Right lung (tissue), 5 donors: Measurements from ENCODE around the gene IL4I1. TPM values are rescaled to one million over a fixed set of nuclear protein-coding genes. Genes with fewer than 3 reads are reported as not detected.

ENCODE experiments used
- DNase-seq, 2 donors: peaks; one replicate each; pipeline ENCODE4 v3.0.0-alpha.2; 2013
- polyA plus RNA-seq, 5 donors: library from polyadenylated mRNA; unstranded; fragments of 120-200 nt; gene quantifications; one replicate each; pipeline versions ENCODE4 v1.2.1 to v1.2.3, GENCODE V29; 2013; ENCODE audit warnings: inconsistent platforms in 1 of 5, low replicate concordance in 1 of 5; ENCODE audit not compliant: insufficient read length in 5 of 5, insufficient read depth in 1 of 5

The IL4I1 gene
- polyA plus RNA-seq, 5 donors: 1.0 to 2.1 (median 1.5) TPM

GRCh38 chr19:49879243-49879963 lies 17.3 kb downstream of the IL4I1 start:
- DNase-seq: no peak

DNA sequence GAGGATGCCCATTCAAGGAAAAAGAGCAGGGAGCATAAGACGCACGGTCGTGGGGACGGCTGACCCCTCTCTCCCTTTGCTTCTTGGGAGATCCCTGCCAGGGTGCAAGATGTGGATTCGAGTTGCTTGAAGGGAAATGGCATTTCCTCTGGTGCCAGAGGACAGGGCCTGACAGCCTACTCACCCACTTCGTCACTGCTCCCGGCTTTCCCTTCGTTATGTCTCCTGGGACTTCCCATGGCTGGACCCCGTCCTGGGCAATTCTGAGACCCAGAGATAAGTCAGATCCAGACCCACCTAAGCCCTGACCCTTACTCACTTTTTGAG lies 18.0 kb downstream of the IL4I1 start:
- no peak for DNase-seq

- peak; percentile 98 for DNase-seq
Measured at GRCh38 chr19:49877879-49878743, 18.6 kb downstream of the IL4I1 start.

DNA sequence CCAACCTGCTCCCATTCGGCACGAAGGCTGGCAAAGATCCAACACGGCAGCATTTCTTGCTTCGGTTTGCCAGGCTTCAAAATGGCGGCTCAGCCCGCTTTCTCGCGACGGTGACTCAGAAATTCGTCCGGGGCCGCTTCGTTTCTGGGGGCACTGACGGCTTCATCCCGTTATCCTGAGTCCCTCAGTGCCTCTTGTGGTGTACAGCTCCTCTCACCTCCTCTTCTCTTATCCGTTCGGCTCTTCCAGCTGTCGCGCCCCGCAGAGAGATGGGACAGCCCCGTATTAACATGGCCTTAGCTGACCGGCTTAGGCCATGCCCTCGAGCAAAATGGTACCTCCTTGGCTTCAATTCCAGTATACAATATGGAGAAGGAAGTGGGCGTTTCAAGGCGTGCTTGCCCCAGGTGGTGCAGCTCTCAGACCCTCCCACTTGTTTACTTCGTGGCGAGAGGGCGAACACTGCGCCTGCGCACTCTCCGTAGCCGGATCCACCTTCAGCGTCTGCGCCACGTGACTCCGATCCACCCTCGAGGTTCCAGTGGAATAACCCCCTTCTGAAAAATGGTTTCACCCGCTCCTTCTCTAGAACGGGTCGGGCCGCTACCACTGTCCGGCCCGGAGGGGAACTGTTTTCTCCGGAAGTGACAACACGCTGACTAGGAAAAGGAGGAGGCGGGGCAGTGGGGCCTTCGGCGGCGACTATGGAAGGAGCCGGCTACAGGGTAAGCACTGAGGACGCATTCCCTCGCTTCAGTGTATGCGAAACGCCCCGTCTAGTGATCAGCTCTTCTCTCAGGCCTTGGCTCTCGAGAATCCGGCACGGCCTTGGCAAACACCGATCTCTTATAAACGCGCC lies 19.4 kb downstream of the IL4I1 start, which contains the start of the genes AKT1S1 and TBC1D17:
Gene AKT1S1 (minus strand): TSS at position 336 of the 859 bp plus-strand sequence. CDS start 4,060 bp downstream, outside the sequence.
Gene TBC1D17 (plus strand): TSS at position 683 of the 859 bp plus-strand sequence. CDS start 22 bp downstream, at position 705.
- DNase-seq: peak; percentile 100

DNA sequence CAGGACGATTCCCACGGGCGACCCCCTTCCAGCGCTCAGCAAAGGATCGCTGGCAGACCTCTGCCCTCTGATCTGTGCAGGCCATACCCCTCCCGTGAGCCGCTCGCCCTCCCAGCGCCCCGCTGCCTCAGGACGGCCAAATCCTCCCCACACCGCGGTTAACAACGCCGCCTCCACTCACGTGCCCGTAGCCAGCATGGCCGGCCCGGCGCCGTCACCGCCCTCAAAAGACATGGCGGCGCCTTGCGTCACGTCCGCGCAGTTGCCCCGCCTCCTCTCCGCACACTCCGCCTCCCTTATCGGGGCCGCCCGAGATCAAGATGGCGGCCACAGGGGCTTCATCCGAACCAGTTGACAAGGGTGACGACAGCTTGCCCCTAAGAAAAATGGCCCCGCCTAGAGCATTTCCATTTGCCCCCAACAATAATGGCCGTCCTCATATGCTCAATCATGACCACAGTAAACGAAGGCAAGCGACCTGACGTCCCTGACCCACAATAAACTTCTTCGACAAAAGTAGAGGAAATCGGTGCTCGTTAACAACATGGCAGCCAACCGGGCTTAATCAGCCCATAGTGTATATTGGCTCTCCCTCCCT lies 20.2 kb downstream of the IL4I1 start:
- peak; percentile 99 for DNase-seq

DNA sequence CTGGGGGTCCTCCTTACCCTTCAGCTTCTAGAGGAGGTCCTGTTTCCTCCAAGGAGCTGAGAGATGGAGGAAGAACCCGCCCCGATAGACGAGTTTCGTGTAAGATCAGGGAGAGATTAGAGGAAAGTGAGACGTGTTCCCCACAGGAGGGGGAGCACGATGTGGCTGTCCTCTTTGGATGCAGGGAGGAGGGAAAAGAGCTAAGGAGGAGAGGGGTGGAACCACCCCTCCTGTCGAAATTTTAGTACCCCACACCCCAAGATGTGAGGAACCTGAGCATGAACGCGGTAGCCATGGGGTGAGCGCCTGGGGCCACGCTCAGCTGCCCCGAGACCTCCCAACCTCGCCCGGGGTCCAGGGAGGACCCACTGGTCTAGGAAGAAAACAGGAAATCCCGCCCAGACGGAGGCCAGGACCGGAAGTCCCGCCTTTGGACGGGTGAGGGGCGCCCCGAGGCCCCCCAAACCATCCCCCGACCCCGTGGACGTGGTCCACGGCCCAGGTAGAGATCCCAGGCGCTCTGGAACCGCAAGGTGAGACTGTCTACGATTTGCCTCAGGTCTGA lies 20.7 kb downstream of the IL4I1 start:
- peak; percentile 62 to 67 for DNase-seq

DNA sequence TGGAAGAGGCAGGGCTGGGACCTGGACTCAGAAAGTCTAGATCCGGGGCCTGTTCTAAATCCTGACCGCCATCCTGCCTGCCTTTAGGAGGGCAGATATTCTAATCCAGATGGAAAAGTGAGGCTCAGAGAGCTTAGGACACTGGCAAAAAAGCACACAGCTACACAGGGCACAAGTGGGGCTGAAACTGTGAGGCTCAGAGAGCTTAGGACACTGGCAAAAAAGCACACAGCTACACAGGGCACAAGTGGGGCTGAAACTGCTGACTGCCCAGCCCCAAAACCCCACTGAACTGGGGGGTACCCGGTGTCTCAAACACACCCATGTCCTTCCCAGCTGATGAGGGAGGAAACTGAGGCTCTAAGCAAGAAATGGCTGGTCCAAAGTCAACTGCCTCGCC lies 21.5 kb downstream of the IL4I1 start:
- DNase-seq: no peak

DNA sequence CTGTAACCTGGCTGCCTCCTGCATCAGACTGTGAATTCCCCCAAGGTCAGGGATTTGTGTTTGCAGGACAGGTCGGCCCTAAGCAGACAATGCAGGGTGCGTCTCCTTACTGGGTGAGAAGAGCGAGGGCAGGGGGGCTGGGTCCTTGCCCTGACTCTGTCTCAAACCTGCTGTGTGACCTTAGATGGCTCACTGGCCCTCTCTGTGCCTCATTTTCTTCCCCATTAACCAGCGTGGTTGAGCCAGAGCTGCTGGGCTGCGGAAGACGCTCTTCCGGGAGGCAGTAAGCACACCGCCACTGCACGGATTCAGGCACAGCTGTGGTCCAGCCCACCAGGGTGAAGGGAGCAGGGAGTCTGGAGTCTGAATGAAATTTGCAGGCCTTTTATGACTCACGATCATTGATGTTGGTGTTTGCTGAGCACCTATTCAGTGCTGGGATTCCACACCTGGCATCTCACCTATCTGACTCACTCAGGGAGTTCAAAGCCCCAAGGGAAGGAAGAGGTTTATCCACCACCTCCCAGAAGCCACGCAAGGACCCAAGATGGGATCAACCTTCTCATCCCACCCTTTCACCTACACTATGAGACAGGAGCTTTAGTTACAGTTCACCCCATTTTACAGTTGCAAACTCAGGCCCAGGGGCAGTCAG lies 22.1 kb downstream of the IL4I1 start:
- no peak for DNase-seq

GRCh38 chr19:49873834-49874233 lies 22.9 kb downstream of the IL4I1 start:
- no peak for DNase-seq

DNA sequence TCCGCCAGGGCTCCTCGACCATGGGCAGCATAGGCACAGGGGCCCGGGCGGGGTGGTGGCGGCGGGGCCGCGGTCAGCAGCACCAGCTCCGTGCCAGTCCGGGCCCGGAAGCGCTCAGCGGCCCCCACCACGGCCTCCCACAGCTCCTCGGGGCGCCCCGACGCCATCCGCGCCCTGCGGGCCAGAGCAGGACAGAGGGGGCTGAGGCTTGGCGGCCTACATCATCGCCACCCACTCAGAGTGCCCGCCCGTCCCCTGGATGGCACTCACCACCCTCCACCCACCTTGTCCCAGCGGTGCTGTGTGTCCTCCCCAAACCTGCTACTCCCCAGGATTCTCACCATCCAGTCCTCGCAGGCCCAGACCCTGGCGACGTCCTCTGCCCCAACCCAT lies 23.6 kb downstream of the IL4I1 start:
- no peak for DNase-seq

DNA sequence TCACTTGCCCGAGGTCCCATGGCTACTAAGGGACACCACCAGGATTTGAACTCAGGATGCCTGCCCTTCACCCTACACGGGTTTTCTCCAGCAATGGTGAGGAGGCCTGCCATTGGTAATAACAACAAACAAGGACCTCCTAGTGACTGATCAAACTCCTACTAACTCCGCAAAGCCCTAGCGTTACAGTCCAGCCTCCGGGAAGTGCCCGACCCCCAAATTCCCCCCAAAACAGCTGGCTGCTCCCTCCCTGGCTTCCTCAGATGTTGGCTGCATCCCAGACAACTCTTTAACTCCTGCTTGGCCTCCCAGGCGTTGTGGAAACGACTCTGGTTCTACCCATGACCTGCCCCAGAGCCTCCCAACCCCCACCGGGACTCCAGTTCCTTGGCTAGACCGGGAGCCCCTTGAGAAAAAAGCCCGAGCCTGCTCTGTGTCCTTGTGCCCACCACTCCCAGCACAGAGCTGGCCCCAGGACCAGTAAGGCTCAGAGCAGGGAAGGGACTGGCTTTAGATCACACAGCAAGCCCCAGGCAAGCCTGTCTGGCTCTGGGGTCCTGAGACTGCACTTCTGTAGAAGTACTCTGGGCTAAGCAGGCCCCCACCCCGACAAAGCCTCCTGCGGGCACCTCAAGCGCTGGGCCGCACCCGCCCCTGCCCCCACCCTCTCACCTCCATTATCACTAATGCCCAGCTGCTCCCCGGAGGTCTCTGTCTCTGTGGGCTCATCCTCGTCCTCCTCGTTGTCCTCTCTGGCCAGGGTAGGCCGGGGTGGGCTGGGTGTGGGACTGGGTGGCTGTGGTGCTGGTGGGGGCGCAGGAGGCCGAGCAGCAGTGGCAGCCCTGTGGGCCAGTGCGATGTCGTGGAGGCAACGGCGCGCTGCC lies 24.2 kb downstream of the IL4I1 start:
- no peak for DNase-seq

GRCh38 chr19:49871349-49871985 lies 25.2 kb downstream of the IL4I1 start:
- DNase-seq: no peak

- no peak for DNase-seq
Measured at GRCh38 chr19:49870309-49870901, 26.3 kb downstream of the IL4I1 start.

- peak; percentile 99 for DNase-seq
Measured at GRCh38 chr19:49869484-49870308, 27.0 kb downstream of the IL4I1 start.

DNA sequence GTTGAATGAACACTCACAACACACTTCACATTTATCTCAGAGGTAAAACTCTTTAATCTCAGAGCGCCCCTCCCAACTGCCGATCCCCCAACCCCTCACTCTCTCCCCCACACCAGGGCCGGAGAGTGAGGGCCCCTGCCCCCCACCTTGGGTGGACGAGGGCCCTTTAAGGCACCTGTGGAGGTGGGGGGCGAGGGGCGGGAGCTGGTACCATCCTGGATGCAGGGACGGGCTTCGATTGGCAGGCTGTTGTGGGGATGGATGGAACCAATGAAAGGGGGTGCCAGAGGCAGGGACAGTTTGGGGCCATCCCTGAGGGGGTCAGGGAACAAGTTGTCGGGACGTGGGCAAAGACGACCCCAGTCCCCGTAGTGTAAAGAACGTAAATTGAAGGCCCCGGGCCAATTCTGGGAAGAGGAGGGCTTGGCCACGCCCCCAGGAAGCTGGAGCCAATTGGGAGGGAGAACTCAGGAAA lies 27.6 kb downstream of the IL4I1 start:
- DNase-seq: no peak

DNA sequence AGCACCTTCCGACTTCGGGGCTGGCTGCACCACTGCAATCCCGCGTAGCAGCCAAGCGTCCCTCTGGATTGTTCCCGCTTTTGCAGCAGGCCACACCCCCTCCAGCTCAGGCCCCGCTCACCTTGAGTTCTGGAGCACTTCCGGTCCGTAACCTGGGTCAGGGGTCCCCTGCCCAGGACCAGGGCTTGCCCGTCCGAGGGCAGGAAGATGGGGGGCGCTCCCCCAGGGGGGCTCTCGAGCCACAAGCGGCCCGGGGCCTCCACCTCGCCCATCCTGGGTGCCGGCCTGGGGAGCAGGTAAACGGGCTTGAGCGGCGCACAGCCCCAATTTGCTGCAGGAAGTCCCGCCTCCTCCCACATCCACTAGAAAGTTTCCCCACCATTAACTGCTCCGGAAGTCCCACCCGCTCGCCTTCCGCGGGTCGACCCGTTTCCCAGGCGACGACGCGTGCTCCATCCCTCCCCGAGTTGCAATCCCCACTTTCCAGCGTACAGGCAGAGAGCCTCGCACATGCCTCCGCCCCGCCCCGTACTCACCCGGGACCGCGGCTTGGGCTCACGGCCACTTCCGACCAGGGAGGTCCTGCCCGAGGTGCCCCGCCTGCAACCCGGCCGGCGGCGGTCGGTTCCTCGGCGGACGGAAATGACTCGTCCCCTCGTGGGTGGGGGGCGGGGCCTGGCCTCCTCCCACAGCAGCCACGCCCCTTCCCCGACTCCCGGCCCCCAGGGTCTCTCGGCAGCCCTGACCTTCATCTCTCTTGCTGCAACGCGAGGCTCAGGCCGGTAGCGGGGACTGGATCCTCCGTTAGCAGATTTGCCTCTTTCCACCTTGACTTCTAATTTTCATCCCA lies 29.5 kb downstream of the IL4I1 start, which contains the start of gene PNKP:
Gene PNKP (minus strand): TSS at position 644 of the 850 bp plus-strand sequence. CDS start 372 bp downstream, at position 272.
- DNase-seq: peak; percentile 92 to 93
